Neural cell (in vitro differentiated cells): ENCODE data around the gene SKI. TPM values are rescaled to one million over a fixed set of nuclear protein-coding genes. Genes with fewer than 3 reads are reported as not detected.

Source experiments
- H2AFZ ChIP-seq: fragments of 200-600, 300-800 bp; sonication (generic), shearing (Covaris generic); 2 replicates; pipeline ENCODE4 v1.6.0; 2014; ENCODE audit warnings: low read depth, mild to moderate bottlenecking, antibody characterized with exemption, low read length, moderate library complexity
- H3F3A ChIP-seq: fragments of 200-600 bp; shearing (Covaris generic); 2 replicates; pipeline ENCODE4 v1.6.1; 2016; ENCODE audit warnings: mild to moderate bottlenecking, moderate library complexity, mixed read lengths, antibody characterized with exemption, low read length; ENCODE audit not compliant: insufficient read depth, poor library complexity, severe bottlenecking
- H3K27ac ChIP-seq: fragments of 200-600, 300-800 bp; sonication (generic), shearing (Covaris generic); 2 replicates; pipeline ENCODE4 v1.5.1; 2014; ENCODE audit warnings: mild to moderate bottlenecking, low read length, moderate library complexity
- H3K27me3 ChIP-seq: fragments of 300-800, 200-600 bp; sonication (generic), shearing (Covaris generic); 2 replicates; pipeline ENCODE4 v1.6.0; 2014; ENCODE audit warnings: mild to moderate bottlenecking, low read depth, low read length, moderate library complexity; ENCODE audit not compliant: insufficient read depth
- H3K36me3 ChIP-seq: fragments of 300-800, 200-600 bp; sonication (generic), shearing (Covaris generic); 2 replicates; pipeline ENCODE4 v1.5.1; 2014; ENCODE audit warnings: mild to moderate bottlenecking, antibody characterized with exemption, low read length, moderate library complexity; ENCODE audit not compliant: insufficient read depth
- H3K4me2 ChIP-seq: fragments of 300-800, 200-600 bp; sonication (generic), shearing (Covaris generic); 2 replicates; pipeline ENCODE4 v1.6.0; 2014; ENCODE audit warnings: mild to moderate bottlenecking, low read length
- H3K4me3 ChIP-seq: fragments of 300-800, 200-600 bp; sonication (generic), shearing (Covaris generic); 2 replicates; pipeline ENCODE4 v1.5.1; 2014; ENCODE audit warnings: mild to moderate bottlenecking, low read length, moderate library complexity
- H3K79me2 ChIP-seq: fragments of 200-600 bp; shearing (Covaris generic); replicated peaks from 2 replicates; pipeline ENCODE4 v1.6.0; 2014; ENCODE audit warnings: mild to moderate bottlenecking, low read length, moderate library complexity; ENCODE audit not compliant: insufficient read depth
- H3K9ac ChIP-seq: fragments of 300-800, 200-600 bp; sonication (generic), shearing (Covaris generic); 2 replicates; pipeline ENCODE4 v1.6.1; 2016; ENCODE audit warnings: mild to moderate bottlenecking, low read length, mixed read lengths
- H3K9me2 ChIP-seq: fragments of 200-600 bp; shearing (Covaris generic); 2 replicates; pipeline ENCODE4 v1.6.1; 2016; ENCODE audit warnings: mild to moderate bottlenecking, low read length, mixed read lengths; ENCODE audit not compliant: insufficient read depth
- H3K9me3 ChIP-seq: fragments of 200-600, 300-800 bp; sonication (generic), shearing (Covaris generic); 2 replicates; pipeline ENCODE4 v1.6.1; 2016; ENCODE audit warnings: mild to moderate bottlenecking, mixed run types, low read length, moderate library complexity, mixed read lengths
- H4K20me1 ChIP-seq: fragments of 200-600 bp; shearing (Covaris generic); 2 replicates; pipeline ENCODE4 v1.6.1; 2016; ENCODE audit warnings: mild to moderate bottlenecking, mixed run types; ENCODE audit not compliant: insufficient read depth
- CTCF ChIP-seq: fragments of 450-650 bp; IDR thresholded peaks from 2 replicates; pipeline ENCODE4 v1.5.1; 2014; ENCODE audit warnings: antibody characterized with exemption, mild to moderate bottlenecking, moderate library complexity; ENCODE audit not compliant: poor library complexity, severe bottlenecking
- EP300 ChIP-seq: fragments of 450-650 bp; conservative IDR thresholded peaks from 2 replicates; pipeline ENCODE4 v1.6.1; 2014; ENCODE audit warnings: antibody characterized with exemption, mild to moderate bottlenecking, moderate library complexity; ENCODE audit not compliant: poor library complexity, severe bottlenecking
- EZH2 ChIP-seq: fragments of 200-600, 300-800 bp; shearing (Covaris generic), sonication (generic); IDR thresholded peaks from 2 replicates; pipeline ENCODE4 v1.6.1; 2014; ENCODE audit warnings: antibody characterized with exemption, low read length, borderline replicate concordance, mild to moderate bottlenecking; ENCODE audit not compliant: insufficient read depth, poor library complexity, severe bottlenecking
- MXI1 ChIP-seq: fragments of 450-650 bp; conservative IDR thresholded peaks from 2 replicates; pipeline ENCODE4 v1.6.1; 2014; ENCODE audit warnings: antibody characterized with exemption, mild to moderate bottlenecking; ENCODE audit not compliant: poor library complexity, severe bottlenecking
- POLR2AphosphoS5 ChIP-seq: IDR thresholded peaks from 2 replicates; pipeline ENCODE4 v1.6.1; 2012
- RAD21 ChIP-seq: fragments of 450-650 bp; conservative IDR thresholded peaks from 2 replicates; pipeline ENCODE4 v1.6.1; 2014; ENCODE audit warnings: antibody characterized with exemption, mild to moderate bottlenecking, moderate library complexity
- REST ChIP-seq: IDR thresholded peaks from 2 replicates; pipeline ENCODE4 v1.6.1; 2012; ENCODE audit warnings: borderline replicate concordance
- SMC3 ChIP-seq: fragments of 450-650 bp; conservative IDR thresholded peaks from 2 replicates; pipeline ENCODE4 v1.6.1; 2014; ENCODE audit warnings: antibody characterized with exemption, mild to moderate bottlenecking, moderate library complexity; ENCODE audit not compliant: poor library complexity
- TAF1 ChIP-seq: IDR thresholded peaks from 2 replicates; pipeline ENCODE4 v1.6.1; 2012; ENCODE audit warnings: low read depth
- polyA plus RNA-seq: library from polyadenylated mRNA; depleted of rRNA; stranded (reverse); fragments of >200 nt; gene quantifications from 2 replicates; pipeline ENCODE4 v1.2.3, GENCODE V29; 2014

SKI gene
- polyA plus RNA-seq, 1 donor from 2014 or later, result 4.1 TPM

- Histone ChIP-seq H3K27ac (no peak overlapping the region), H2AFZ (no peak overlapping the region), H3K4me3 (no peak overlapping the region), H3K79me2 (no peaks in the 10 kb centered on the region), H3F3A (no peaks in the 10 kb centered on the region), H3K4me2 (no peak overlapping the region), H3K9me3 (no peaks in the 10 kb centered on the region), H4K20me1 (no peaks in the 10 kb centered on the region), H3K9me2 (no peaks in the 10 kb centered on the region), H3K27me3 (no peaks in the 10 kb centered on the region), H3K36me3 (no peaks in the 10 kb centered on the region), H3K9ac (no peak overlapping the region)
- no peak for TF ChIP-seq SMC3
- no peak for TF ChIP-seq EP300
- no peak for TF ChIP-seq TAF1
- no peak for TF ChIP-seq POLR2AphosphoS5
Measured at GRCh38 chr1:2341706-2342383, 113.7 kb downstream of the SKI start.

GRCh38 chr1:2342384-2343022 is 114.4 kb downstream of the SKI start:
- Histone ChIP-seq H3K4me3 (no peak overlapping the region), H3F3A (no peaks in the 10 kb centered on the region), H2AFZ (no peak overlapping the region), H3K9ac (no peak overlapping the region), H3K27ac (no peak overlapping the region), H4K20me1 (no peaks in the 10 kb centered on the region), H3K4me2 (no peak overlapping the region), H3K9me3 (no peaks in the 10 kb centered on the region), H3K79me2 (no peaks in the 10 kb centered on the region), H3K27me3 (no peaks in the 10 kb centered on the region), H3K36me3 (no peaks in the 10 kb centered on the region), H3K9me2 (no peaks in the 10 kb centered on the region)
- TF ChIP-seq EZH2, result no peak
- no peak for TF ChIP-seq SMC3

GRCh38 chr1:2343023-2343935 is 115.2 kb downstream of the SKI start:
- H4K20me1 ChIP-seq, result no peaks in the 10 kb centered on the region
- no peak for TF ChIP-seq POLR2AphosphoS5
- TF ChIP-seq TAF1, result no peak
- TF ChIP-seq RAD21, result no peak
- no peak for TF ChIP-seq REST
- TF ChIP-seq SMC3, result no peak
- TF ChIP-seq CTCF, result no peak
- no peak for TF ChIP-seq EP300
- TF ChIP-seq MXI1, result no peak

More at GRCh38 chr1:2343023-2343935, 115.2 kb downstream of the SKI start:
- Histone ChIP-seq H3K4me2 (no peak overlapping the region), H3K36me3 (no peaks in the 10 kb centered on the region), H3K4me3 (no peak overlapping the region), H3K9me2 (no peaks in the 10 kb centered on the region), H2AFZ (no peak overlapping the region), H3K9me3 (no peaks in the 10 kb centered on the region), H3F3A (no peaks in the 10 kb centered on the region), H3K27ac (no peak overlapping the region), H3K79me2 (no peaks in the 10 kb centered on the region), H3K9ac (no peak overlapping the region), H3K27me3 (no peaks in the 10 kb centered on the region)
